ENCODE data around the gene C5orf15. TPM values are rescaled to one million over a fixed set of nuclear protein-coding genes. Genes with fewer than 3 reads are reported as not detected.

The C5orf15 gene
- total and polyA plus RNA-seq, 9 of the 15 experiments (the other 6 are each of a cell fraction or from before 2014, with no cell fraction given) = 23.3 to 50.7 (median 35.5) TPM

GRCh38 chr5:133953568-133954145, 14.8 kb downstream of the C5orf15 start:
- intact Hi-C loops (cut with micrococcal nuclease) = no loop called here
- no peak overlapping the region for H3K9ac ChIP-seq (ENCODE audit: insufficient read depth in 1 of 2, low read depth in 2 of 2, low read length in 2 of 2)
- WGBS (ENCODE audit: insufficient coverage, low coverage, missing lambda C conversion rate) = 77% methylated on average over 10 of the region's 10 CpGs
- H3K9me1 ChIP-seq (ENCODE audit: control insufficient read depth, insufficient read depth, low read length) = no peaks in the 10 kb centered on the region
- CTCF ChIA-PET (ENCODE audit: low intra/inter-chr PET ratio) = no interaction called here
- no peak for TF ChIP-seq POLR2AphosphoS2 (IDR thresholded peaks at IDR 0.05; ENCODE audit: low read length)
- no peak for TF ChIP-seq GTF2B (IDR thresholded peaks at IDR 0.05; ENCODE audit: extremely low read depth, insufficient read length)
- TF ChIP-seq TBL1XR1 (IDR thresholded peaks at IDR 0.05; ENCODE audit: low read length in 2 of 2) = no peak
- TF ChIP-seq TAF1 (IDR thresholded peaks at IDR 0.05; ENCODE audit: control insufficient read depth, extremely low read depth, insufficient read depth, low read length, severe bottlenecking) = no peak
- TF ChIP-seq NR0B1 (IDR thresholded peaks at IDR 0.05; ENCODE audit: partially characterized antibody) = no peak
- no peak for TF ChIP-seq HEY1 (CRISPR knock-in tag; IDR thresholded peaks at IDR 0.05; ENCODE audit: borderline replicate concordance)
- TF ChIP-seq NR1H2 (CRISPR knock-in tag; IDR thresholded peaks at IDR 0.05) = no peak
- no peak for TF ChIP-seq ZNF121 (CRISPR knock-in tag; conservative IDR thresholded peaks at IDR 0.05)
- no peak for TF ChIP-seq EGR1 (conservative IDR thresholded peaks at IDR 0.05)
- no peak for TF ChIP-seq PRMT5 (CRISPR knock-in tag; IDR thresholded peaks at IDR 0.05)
- TF ChIP-seq PBX2 (CRISPR knock-in tag; IDR thresholded peaks at IDR 0.05; ENCODE audit: low read depth) = no peak
- TF ChIP-seq PBX2 (tag; conservative IDR thresholded peaks at IDR 0.05; ENCODE audit: low read depth) = no peak
- no peak for TF ChIP-seq SMARCE1 (IDR thresholded peaks at IDR 0.05)
- FAIRE-seq (no peak), DNase-seq (ENCODE audit: extremely low read depth in 1 of 4, low spot score in 3 of 4) (no peak), ATAC-seq (no peak; the same call in 2 of the 3 replicates)
- no TSS peak for BruUV-seq (replicated peaks)
- H3K27ac ChIP-seq (ENCODE audit: extremely low read depth, low read depth, low read length) = no peak overlapping the region
- H3K36me3 ChIP-seq (ENCODE audit: control insufficient read depth, insufficient read depth, low read length) = peaks cover 35% of the 10 kb centered on the region
- H3K79me2 ChIP-seq (ENCODE audit: control insufficient read depth, insufficient read depth, low read length) = no peaks in the 10 kb centered on the region
- no peaks in the 10 kb centered on the region for H3K9me3 ChIP-seq (replicated peaks; ENCODE audit: control insufficient read depth, insufficient read depth, low read depth, low read length)
- POLR2A ChIA-PET = interaction anchor here (0.6 to 2.4 kb wide), 7 partner anchors 8 to 408 kb away, joined by 3 to 10 read pairs (median 4); no protein-coding TSS in a partner anchor
- no peaks in the 10 kb centered on the region; a peak in 1 of 5 replicates for H3K4me1 ChIP-seq (replicated peaks in 1 of 2; ENCODE audit: control insufficient read depth in 2 of 2, insufficient read depth in 2 of 2, low read length in 2 of 2)
- no peaks in the 10 kb centered on the region for H4K20me1 ChIP-seq (replicated peaks; ENCODE audit: control insufficient read depth, insufficient read depth, low read length)
- H3K4me3 ChIP-seq = no peak overlapping the region
- H2AFZ ChIP-seq (ENCODE audit: low read depth, low read length) = no peak overlapping the region
- H3K4me2 ChIP-seq (ENCODE audit: insufficient read depth, low read length) = no peak overlapping the region
- no peaks in the 10 kb centered on the region for H3K27me3 ChIP-seq (ENCODE audit: control insufficient read depth in 2 of 2, insufficient read depth in 2 of 2, low read length in 2 of 2)
- in situ Hi-C loops (cut with MboI) = no loop called here

Data from K562 (cell line).